K562 (cell line): ENCODE results near the gene BMP6. TPM values are rescaled to one million over a fixed set of nuclear protein-coding genes. Genes with fewer than 3 reads are reported as not detected.

ENCODE experiments used
- ATAC-seq: fragments of 200-7000 bp; cut with Tn5 transposase; 3 replicates; pipeline ENCODE4 v1.9.1; 2020; ENCODE audit warnings: moderate library complexity
- BruUV-seq: library from RNA; stranded (reverse); fragments of 400-500 nt; replicated peaks from 2 replicates; lab custom pipeline; 2021; lab: Mats Ljungman, UMichigan
- CTCF ChIA-PET: fragments of 300-600 bp; formaldehyde crosslinking; extraction: SDS; loops from one replicate; lab custom pipeline; 2021; ENCODE audit warnings: low intra/inter-chr PET ratio; lab: Yijun Ruan, JAX
- POLR2A ChIA-PET: fragments of 300-600, 350-650 bp; sonication (Branson Sonifier 250); formaldehyde crosslinking; extraction: SDS; loops from one replicate; lab custom pipeline; 2021; ENCODE audit warnings: antibody characterized with exemption, inconsistent platforms; lab: Yijun Ruan, JAX
- DNase-seq, 4 experiments: peaks; one replicate each; pipeline versions ENCODE4 v3.0.0 to v3.0.0-alpha.2; 2011 to 2018; ENCODE audit warnings: low spot score in 3 of 4, mixed read lengths in 3 of 4; ENCODE audit errors: extremely low read depth in 1 of 4
- FAIRE-seq: peaks from 2 replicates; lab custom pipeline; 2011; peaks lifted over from hg19 to GRCh38; lab: Jason Lieb, UNC
- H2AFZ ChIP-seq: 2 replicates; pipeline ENCODE4 v1.6.0; 2011; ENCODE audit warnings: low read depth, low read length, control low read depth, inconsistent platforms
- H3K27ac ChIP-seq: fragments of 200-600 bp; 3 replicates; pipeline ENCODE4 v1.8.0; 2011; ENCODE audit warnings: low read depth, mild to moderate bottlenecking, control low read depth, inconsistent platforms, low read length, moderate library complexity, mixed read lengths; ENCODE audit errors: extremely low read depth
- H3K27me3 ChIP-seq, 2 experiments: fragments of 300-600 bp in 1 of 2; 2 replicates in 1 of 2; 3 replicates in 1 of 2; pipeline versions ENCODE4 v1.6.0 to v1.8.0; 2011; ENCODE audit warnings: inconsistent platforms in 2 of 2, low read length in 2 of 2, mild to moderate bottlenecking in 1 of 2, mixed read lengths in 1 of 2, moderate library complexity in 1 of 2; ENCODE audit not compliant: control insufficient read depth in 2 of 2, insufficient read depth in 2 of 2
- H3K36me3 ChIP-seq: fragments of 300-600 bp; 3 replicates; pipeline ENCODE4 v1.8.0; 2011; ENCODE audit warnings: mild to moderate bottlenecking, low read length, inconsistent platforms; ENCODE audit not compliant: control insufficient read depth, insufficient read depth
- H3K4me1 ChIP-seq, 2 experiments: fragments of 200-600 bp in 1 of 2; replicated peaks in 1 of 2; 2 replicates in 1 of 2; 3 replicates in 1 of 2; pipeline versions ENCODE4 v1.5.1 to v1.8.0; 2011; ENCODE audit warnings: inconsistent platforms in 2 of 2, low read length in 2 of 2, mild to moderate bottlenecking in 1 of 2, mixed read lengths in 1 of 2, moderate library complexity in 1 of 2; ENCODE audit not compliant: control insufficient read depth in 2 of 2, insufficient read depth in 2 of 2
- H3K4me2 ChIP-seq: 2 replicates; pipeline ENCODE4 v1.6.1; 2011; ENCODE audit warnings: low read length, control low read depth, inconsistent platforms, mixed read lengths; ENCODE audit not compliant: insufficient read depth
- H3K4me3 ChIP-seq: fragments of 200-600 bp; sonication (generic), shearing (Covaris generic); 2 replicates; pipeline ENCODE4 v1.5.1; 2016; ENCODE audit warnings: control low read depth, inconsistent platforms
- H3K79me2 ChIP-seq: fragments of 200-600 bp; 3 replicates; pipeline ENCODE4 v1.8.0; 2011; ENCODE audit warnings: low read length, inconsistent platforms; ENCODE audit not compliant: control insufficient read depth, insufficient read depth
- H3K9ac ChIP-seq, 2 experiments: 2 replicates each; pipeline versions ENCODE4 v1.6.0 to v1.6.1; 2011; ENCODE audit warnings: low read depth in 2 of 2, low read length in 2 of 2, control low read depth in 1 of 2, inconsistent platforms in 1 of 2, mild to moderate bottlenecking in 1 of 2, mixed read lengths in 1 of 2; ENCODE audit not compliant: insufficient read depth in 1 of 2
- H3K9me1 ChIP-seq: one replicate; pipeline ENCODE4 v1.6.0; 2011; ENCODE audit warnings: inconsistent platforms, mild to moderate bottlenecking, low read length, moderate library complexity; ENCODE audit not compliant: control insufficient read depth, insufficient read depth
- H3K9me3 ChIP-seq: replicated peaks from 2 replicates; pipeline ENCODE4 v1.5.1; 2011; ENCODE audit warnings: low read depth, low read length, inconsistent platforms; ENCODE audit not compliant: control insufficient read depth, insufficient read depth
- H4K20me1 ChIP-seq: replicated peaks from 2 replicates; pipeline ENCODE4 v1.6.1; 2011; ENCODE audit warnings: low read length, inconsistent platforms, mixed read lengths; ENCODE audit not compliant: control insufficient read depth, insufficient read depth
- CCNT2 ChIP-seq: IDR thresholded peaks from 2 replicates; pipeline ENCODE4 v1.6.1; 2011; ENCODE audit warnings: borderline replicate concordance, low read depth, mild to moderate bottlenecking, moderate library complexity, mixed read lengths, low read length; ENCODE audit not compliant: insufficient read length; ENCODE audit errors: extremely low read depth
- CREB1 ChIP-seq, 2 experiments: sonication (generic) in 1 of 2; formaldehyde crosslinking in 1 of 2; IDR thresholded peaks; 2 replicates each; pipeline versions ENCODE4 v1.6.1 to v1.8.0; 2012 to 2022; ENCODE audit warnings: inconsistent platforms in 1 of 2, mild to moderate bottlenecking in 1 of 2, missing genetic modification reagents in 1 of 2, moderate library complexity in 1 of 2
- DPF2 ChIP-seq: fragments of 450-650 bp; IDR thresholded peaks from 2 replicates; pipeline ENCODE4 v1.6.1; 2016
- GABPB1 ChIP-seq: sonication (generic); formaldehyde crosslinking; IDR thresholded peaks from 2 replicates; pipeline ENCODE4 v1.8.0; 2022; ENCODE audit warnings: mild to moderate bottlenecking, missing genetic modification reagents
- JUND ChIP-seq, 2 experiments: IDR thresholded peaks; 2 replicates in 1 of 2; 3 replicates in 1 of 2; pipeline ENCODE4 v1.6.1; 2011; ENCODE audit warnings: borderline replicate concordance in 2 of 2, low read depth in 2 of 2, low read length in 2 of 2, improper control_type of control experiment in 1 of 2, missing biosample characterization in 1 of 2, missing genetic modification characterization in 1 of 2, missing genetic modification reagents in 1 of 2
- MEIS2 ChIP-seq: fragments of 450-650 bp; IDR thresholded peaks from 2 replicates; pipeline ENCODE4 v1.6.1; 2014; ENCODE audit warnings: mild to moderate bottlenecking; ENCODE audit not compliant: partially characterized antibody
- NONO ChIP-seq, 2 experiments: fragments of 200-400 bp in 1 of 2; fragments of 450-650 bp in 1 of 2; formaldehyde crosslinking in 1 of 2; IDR thresholded peaks; 2 replicates each; pipeline ENCODE4 v1.6.1; 2017; ENCODE audit warnings: low read depth in 2 of 2, mild to moderate bottlenecking in 2 of 2, moderate library complexity in 2 of 2, low read length in 1 of 2
- NRF1 ChIP-seq, 2 experiments: fragments of 450-650 bp; IDR thresholded peaks in 1 of 2; conservative IDR thresholded peaks in 1 of 2; 2 replicates each; pipeline ENCODE4 v1.6.1; 2014; ENCODE audit warnings: mild to moderate bottlenecking in 2 of 2
- RAD21 ChIP-seq, 2 experiments: fragments of 250-450 bp in 1 of 2; fragments of 450-650 bp in 1 of 2; sonication (Bioruptor Pico) in 1 of 2; formaldehyde crosslinking in 1 of 2; IDR thresholded peaks in 1 of 2; conservative IDR thresholded peaks in 1 of 2; 2 replicates each; pipeline versions ENCODE4 v1.4.0 to v1.8.0; 2020 to 2022; ENCODE audit warnings: mild to moderate bottlenecking in 2 of 2, moderate library complexity in 1 of 2
- ZBTB17 ChIP-seq: fragments of 450-650 bp; formaldehyde crosslinking; IDR thresholded peaks from 2 replicates; pipeline ENCODE4 v1.4.0; 2020; ENCODE audit warnings: mild to moderate bottlenecking
- ZNF224 ChIP-seq: sonication (generic); formaldehyde crosslinking; IDR thresholded peaks from 2 replicates; pipeline ENCODE4 v1.8.0; 2022; ENCODE audit warnings: mild to moderate bottlenecking, missing genetic modification reagents
- ZNF316 ChIP-seq: fragments of 450-650 bp; IDR thresholded peaks from 2 replicates; pipeline ENCODE4 v1.6.1; 2016
- ZNF445 ChIP-seq: fragments of 250-450 bp; sonication (Bioruptor Pico); IDR thresholded peaks from 2 replicates; pipeline ENCODE4 v1.4.0; 2020; ENCODE audit warnings: low read depth, mild to moderate bottlenecking, moderate library complexity
- WGBS: fragments of 100-300 bp; shearing (Covaris generic); methylation state at CpG from one replicate; pipeline ENCODE4 v1.1.6; 2016; ENCODE audit warnings: low coverage, mixed read lengths; ENCODE audit not compliant: insufficient coverage; ENCODE audit errors: missing lambda C conversion rate; 5-methylcytosine and 5-hydroxymethylcytosine counted together
- in situ Hi-C: fragments of 300-500 bp; cut with MboI; formaldehyde crosslinking; loops from 4 replicates; pipeline ENCODE4 v1.15.0; 2018; ENCODE audit warnings: inconsistent platforms, mixed read lengths
- intact Hi-C: fragments of 100-400 bp; cut with micrococcal nuclease; formaldehyde crosslinking; loops from 2 replicates; pipeline ENCODE4 v1.14.2; 2022
- polyA plus RNA-seq, 8 experiments: library from polyadenylated mRNA; depleted of rRNA in 4 of 8; stranded (reverse) in 5 of 8; unstranded in 3 of 8; fragments of >200 nt; fragmentation: Nextera tagmentation in 2 of 8; fragmentation: Illumina TruSeq in 1 of 8; extraction: Ambion mirVana in 2 of 8; extraction: Trizol in 1 of 8; gene quantifications; 2 replicates each; pipeline versions ENCODE4 v1.2.1 to v1.2.3, GENCODE V29; 2011 to 2014; ENCODE audit warnings: inconsistent platforms in 1 of 8, missing spikeins in 1 of 8
- total RNA-seq, 7 experiments: library from RNA; depleted of rRNA in 6 of 7; stranded (reverse); fragments of >200 nt in 6 of 7; fragmentation: Illumina TruSeq in 2 of 7; extraction: Trizol in 2 of 7; gene quantifications; 2 replicates each; pipeline versions ENCODE4 v1.2.1 to v1.2.3, GENCODE V29; 2011 to 2021; ENCODE audit warnings: low replicate concordance in 1 of 7
- TF ChIP-seq, protein P1 (sequence below): sonication (generic); formaldehyde crosslinking; IDR thresholded peaks from 2 replicates; pipeline ENCODE4 v1.8.0; 2022; ENCODE audit warnings: missing genetic modification reagents, mild to moderate bottlenecking, moderate library complexity, borderline replicate concordance
- TF ChIP-seq, protein P2 (sequence below), 2 experiments: IDR thresholded peaks; 2 replicates each; pipeline ENCODE4 v1.6.1; 2012; ENCODE audit warnings: improper control_type of control experiment in 2 of 2, low read depth in 2 of 2, low read length in 2 of 2, borderline replicate concordance in 1 of 2

The BMP6 gene
- total and polyA plus RNA-seq, 9 of the 15 experiments (the other 6 are each of a cell fraction or from before 2014, with no cell fraction given), result 0.01 to 0.13 (median 0.06) TPM; not detected in 3

DNA sequence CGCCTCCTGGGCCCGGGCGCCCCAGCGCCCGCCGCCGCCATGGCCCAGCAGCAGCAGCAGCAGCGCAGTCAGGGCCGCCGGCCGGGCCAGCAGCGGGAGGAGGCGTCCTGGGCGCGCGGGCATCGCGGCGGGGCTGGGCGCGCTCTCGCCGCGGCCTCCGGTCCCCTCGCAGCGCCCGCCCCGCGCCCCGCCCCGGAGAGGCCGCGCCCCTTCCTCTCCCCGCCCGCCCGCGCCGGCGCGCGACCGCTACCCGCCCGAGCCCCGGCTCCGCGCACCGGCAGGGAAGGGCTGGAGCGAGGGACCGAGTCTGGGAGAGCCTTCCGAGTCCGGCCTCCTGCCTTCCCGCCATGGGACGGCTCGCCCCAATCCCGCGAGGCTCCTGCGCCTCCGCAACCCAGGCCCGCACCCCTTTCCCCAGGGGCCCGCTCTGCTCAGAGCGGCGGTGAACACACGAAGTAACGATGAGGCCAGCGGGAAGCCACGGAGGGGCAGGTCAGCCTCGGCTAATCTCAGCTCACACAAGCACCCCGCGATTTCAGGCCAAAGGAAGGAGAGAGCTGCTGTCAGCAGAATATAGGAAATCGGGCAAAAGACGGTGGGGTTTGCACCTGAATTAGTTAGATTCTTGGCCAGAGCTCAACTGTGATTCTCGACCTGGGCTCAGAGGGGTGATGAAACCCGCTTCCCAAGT is 184.9 kb downstream of the BMP6 start, which contains the start of gene TXNDC5:
TXNDC5 (minus strand) TSS at position 135 of the 691 bp plus-strand sequence; CDS start at position 123, 12 bp downstream.
- Histone ChIP-seq H3K36me3 (peaks cover 22% of the 10 kb centered on the region; the same call in 2 of the 3 replicates), H3K9ac (peak within 1 kb of the TSS; percentile 81 to 93), H3K79me2 (peaks cover 43% of the 10 kb centered on the region), H3K4me3 (peak within 1 kb of the TSS; percentile 75), H3K4me2 (peak within 1 kb of the TSS; percentile 92), H4K20me1 (peaks cover 23% of the 10 kb centered on the region), H3K27me3 (peaks cover 8 to 24% of the 10 kb centered on the region in 2 experiments; a peak in 3 of 5 replicates), H3K27ac (peak within 1 kb of the TSS; percentile 77), H3K4me1 (peaks cover 28 to 56% of the 10 kb centered on the region in 2 experiments), H3K9me1 (peaks cover 5% of the 10 kb centered on the region), H2AFZ (peak within 1 kb of the TSS; percentile 99), H3K9me3 (no peaks in the 10 kb centered on the region)
- FAIRE-seq, result no peak
- no TSS peak for BruUV-seq
- ChIA-PET POLR2A (interaction anchor here (0.6 to 4.5 kb wide), 8 partner anchors 8 to 794 kb away, joined by 3 to 29 read pairs (median 4); partner anchors contain the start of gene BLOC1S5), CTCF (no interaction called here)
- in situ Hi-C loops, result no loop called here
- 3% methylated on average over 37 of the region's 75 CpGs for WGBS
- intact Hi-C loops, result loop anchor here (5.0 kb wide), 2 partner anchors 67 to 152 kb away; partner anchors contain the start of gene BLOC1S5
- ATAC-seq, result peak; percentile 89
- DNase-seq, result peak; percentile 87 to 97 (median 95)
- TF ChIP-seq RAD21 (CRISPR knock-in tag; conservative IDR thresholded peaks at IDR 0.05 in 1 of 2, IDR thresholded peaks at IDR 0.05 in 1 of 2) (peak in 1 of 2 experiments; percentile 9; a peak in 1 of 4 replicates), ZBTB17 (CRISPR knock-in tag) (0 out of 2 replicates have a peak, but pooled peaks have one; percentile 16), JUND (IDR thresholded peaks at IDR 0.05; ENCODE audit: borderline replicate concordance, low read depth, low read length) (0 out of 2 replicates have a peak, but pooled peaks have one; percentile 9), JUND (tag; IDR thresholded peaks at IDR 0.05; ENCODE audit: borderline replicate concordance, low read depth, low read length) (no peak), MEIS2 (no peak), NRF1 (conservative IDR thresholded peaks at IDR 0.05 in 1 of 2, IDR thresholded peaks at IDR 0.05 in 1 of 2) (peak; percentile 86 to 89), CCNT2 (peak; percentile 62), NONO (IDR thresholded peaks at IDR 0.05; ENCODE audit: low read depth in 2 of 2, low read length in 1 of 2) (peak; percentile 20 to 62; a peak in 1 of 4 replicates), ZNF445 (no peak), DPF2 (peak; percentile 30; the same call in 1 of the 2 replicates), CREB1 (IDR thresholded peaks at IDR 0.05) (no peak), CREB1 (CRISPR knock-in tag; IDR thresholded peaks at IDR 0.05) (no peak), ZNF224 (CRISPR knock-in tag) (no peak), GABPB1 (CRISPR knock-in tag) (peak; percentile 46; the same call in 1 of the 2 replicates), ZNF316 (0 out of 2 replicates have a peak, but pooled peaks have one; percentile 23)
- TF ChIP-seq, protein P1, sequence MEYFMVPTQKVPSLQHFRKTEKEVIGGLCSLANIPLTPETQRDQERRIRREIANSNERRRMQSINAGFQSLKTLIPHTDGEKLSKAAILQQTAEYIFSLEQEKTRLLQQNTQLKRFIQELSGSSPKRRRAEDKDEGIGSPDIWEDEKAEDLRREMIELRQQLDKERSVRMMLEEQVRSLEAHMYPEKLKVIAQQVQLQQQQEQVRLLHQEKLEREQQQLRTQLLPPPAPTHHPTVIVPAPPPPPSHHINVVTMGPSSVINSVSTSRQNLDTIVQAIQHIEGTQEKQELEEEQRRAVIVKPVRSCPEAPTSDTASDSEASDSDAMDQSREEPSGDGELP (CRISPR knock-in tag), result peak; percentile 71; the same call in 1 of the 2 replicates
- TF ChIP-seq, protein P2, sequence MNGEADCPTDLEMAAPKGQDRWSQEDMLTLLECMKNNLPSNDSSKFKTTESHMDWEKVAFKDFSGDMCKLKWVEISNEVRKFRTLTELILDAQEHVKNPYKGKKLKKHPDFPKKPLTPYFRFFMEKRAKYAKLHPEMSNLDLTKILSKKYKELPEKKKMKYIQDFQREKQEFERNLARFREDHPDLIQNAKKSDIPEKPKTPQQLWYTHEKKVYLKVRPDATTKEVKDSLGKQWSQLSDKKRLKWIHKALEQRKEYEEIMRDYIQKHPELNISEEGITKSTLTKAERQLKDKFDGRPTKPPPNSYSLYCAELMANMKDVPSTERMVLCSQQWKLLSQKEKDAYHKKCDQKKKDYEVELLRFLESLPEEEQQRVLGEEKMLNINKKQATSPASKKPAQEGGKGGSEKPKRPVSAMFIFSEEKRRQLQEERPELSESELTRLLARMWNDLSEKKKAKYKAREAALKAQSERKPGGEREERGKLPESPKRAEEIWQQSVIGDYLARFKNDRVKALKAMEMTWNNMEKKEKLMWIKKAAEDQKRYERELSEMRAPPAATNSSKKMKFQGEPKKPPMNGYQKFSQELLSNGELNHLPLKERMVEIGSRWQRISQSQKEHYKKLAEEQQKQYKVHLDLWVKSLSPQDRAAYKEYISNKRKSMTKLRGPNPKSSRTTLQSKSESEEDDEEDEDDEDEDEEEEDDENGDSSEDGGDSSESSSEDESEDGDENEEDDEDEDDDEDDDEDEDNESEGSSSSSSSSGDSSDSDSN (IDR thresholded peaks at IDR 0.05; ENCODE audit: borderline replicate concordance in 1 of 2, low read depth in 2 of 2, low read length in 2 of 2), result 0 out of 4 replicates have a peak, but pooled peaks have one; percentile 49 to 55
